IPS-15b (cell line): ENCODE measurements around the gene OSBPL1A.
"Not testable (repeated sequence)": the region's sequence is repeated elsewhere in the genome, so short reads cannot be mapped to it uniquely, and the experiment has no call there.

Experiments
- H3K27me3 ChIP-seq: one replicate; pipeline ENCODE4 v1.6.1; 2013; ENCODE audit warnings: low read length; ENCODE audit not compliant: control insufficient read depth, insufficient read depth
- H3K36me3 ChIP-seq: one replicate; pipeline ENCODE4 v1.6.1; 2013; ENCODE audit warnings: low read length; ENCODE audit not compliant: control insufficient read depth, insufficient read depth
- H3K4me1 ChIP-seq: one replicate; pipeline ENCODE4 v1.6.1; 2013; ENCODE audit warnings: mild to moderate bottlenecking, low read length; ENCODE audit not compliant: control insufficient read depth, insufficient read depth
- H3K4me3 ChIP-seq: one replicate; pipeline ENCODE4 v1.5.1; 2013; ENCODE audit warnings: low read depth, low read length
- H3K9ac ChIP-seq: one replicate; pipeline ENCODE4 v1.6.1; 2013; ENCODE audit warnings: low read depth, mild to moderate bottlenecking, low read length
- H3K9me3 ChIP-seq: one replicate; pipeline ENCODE4 v1.6.1; 2013; ENCODE audit warnings: mild to moderate bottlenecking, low read length; ENCODE audit not compliant: control insufficient read depth, insufficient read depth

Gene OSBPL1A

GRCh38 chr18:24396082-24396633 is 1.5 kb downstream of the OSBPL1A start:
- H3K27me3 ChIP-seq, result no peaks in the 10 kb centered on the region
- H3K9me3 ChIP-seq, result no peaks in the 10 kb centered on the region
- H3K36me3 ChIP-seq, result no peaks in the 10 kb centered on the region
- peak overlapping the region; percentile 91 for H3K9ac ChIP-seq
- H3K4me3 ChIP-seq, result peak overlapping the region; percentile 99
- peaks cover 25% of the 10 kb centered on the region for H3K4me1 ChIP-seq

DNA sequence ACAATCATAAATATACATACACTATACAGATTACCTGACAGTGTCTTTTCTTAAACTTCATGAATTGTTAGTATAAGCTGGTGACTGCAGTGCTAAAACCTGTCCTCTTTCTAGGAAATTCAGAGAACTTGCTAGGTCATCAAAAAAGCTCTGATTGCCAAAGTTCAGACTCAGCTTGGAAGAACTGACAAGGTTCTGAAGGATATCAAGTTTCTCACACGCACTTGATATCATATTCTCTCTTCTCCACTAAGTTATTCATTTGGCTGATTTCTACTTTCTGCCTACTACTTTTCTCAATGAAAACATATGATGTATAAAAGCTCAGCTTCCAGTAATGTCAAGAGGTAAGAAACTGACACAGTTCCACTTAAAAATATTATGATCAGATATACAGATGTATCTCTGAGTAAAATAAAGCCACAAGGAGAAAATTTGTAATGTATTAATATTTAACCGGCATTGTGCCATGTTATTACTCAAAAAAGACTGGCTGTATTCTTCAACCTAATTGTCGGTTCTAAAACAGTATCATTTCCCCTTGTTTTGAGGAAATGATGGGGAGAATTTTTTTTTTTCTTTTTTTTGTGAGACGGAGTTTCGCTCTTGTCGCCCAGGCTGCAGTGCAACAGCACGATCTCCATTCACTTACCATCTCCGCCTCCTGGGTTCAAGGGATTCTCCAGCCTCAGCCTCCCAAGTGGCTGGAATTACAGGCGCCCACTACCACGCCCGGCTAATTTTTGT is 2.4 kb downstream of the OSBPL1A start:
- Histone ChIP-seq H3K9me3 (no peaks in the 10 kb centered on the region), H3K4me3 (no peak overlapping the region), H3K4me1 (peaks cover 18% of the 10 kb centered on the region), H3K36me3 (no peaks in the 10 kb centered on the region), H3K27me3 (no peaks in the 10 kb centered on the region), H3K9ac (no peak overlapping the region)

GRCh38 chr18:24388957-24389356 is 8.7 kb downstream of the OSBPL1A start:
- Histone ChIP-seq H3K4me1 (no peaks in the 10 kb centered on the region), H3K36me3 (no peaks in the 10 kb centered on the region), H3K9ac (no peak overlapping the region), H3K27me3 (no peaks in the 10 kb centered on the region), H3K4me3 (no peak overlapping the region), H3K9me3 (no peaks in the 10 kb centered on the region)

- no peak overlapping the region for H3K4me3 ChIP-seq
- no peak overlapping the region for H3K9ac ChIP-seq
- H3K36me3 ChIP-seq, result no peaks in the 10 kb centered on the region
- H3K27me3 ChIP-seq, result no peaks in the 10 kb centered on the region
- no peaks in the 10 kb centered on the region for H3K9me3 ChIP-seq
- no peaks in the 10 kb centered on the region for H3K4me1 ChIP-seq
Observed at GRCh38 chr18:24386681-24387080, 10.9 kb downstream of the OSBPL1A start.

DNA sequence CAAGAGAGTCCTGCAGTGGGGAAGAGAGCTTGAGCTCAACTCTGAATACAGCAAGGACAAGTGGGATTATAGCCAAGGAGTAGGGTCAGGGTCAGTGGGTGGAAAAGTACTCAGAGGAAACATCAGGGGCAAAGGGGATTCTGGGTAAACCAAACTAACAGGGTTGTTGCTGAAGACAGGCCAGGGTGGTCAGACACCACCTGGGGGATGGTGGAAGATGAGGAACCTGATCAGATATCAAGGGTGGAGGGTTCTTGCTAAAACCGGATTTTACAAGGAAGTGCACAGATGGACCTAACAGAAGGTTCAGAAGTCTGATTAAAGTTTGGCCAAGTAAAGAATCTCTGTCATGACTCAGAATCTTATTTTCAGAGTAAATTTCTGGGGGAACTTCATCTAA is 16.5 kb downstream of the OSBPL1A start:
- Histone ChIP-seq H3K9me3 (no peaks in the 10 kb centered on the region), H3K4me3 (no peak overlapping the region), H3K27me3 (no peaks in the 10 kb centered on the region), H3K4me1 (peaks cover 20% of the 10 kb centered on the region), H3K9ac (no peak overlapping the region), H3K36me3 (no peaks in the 10 kb centered on the region)

DNA sequence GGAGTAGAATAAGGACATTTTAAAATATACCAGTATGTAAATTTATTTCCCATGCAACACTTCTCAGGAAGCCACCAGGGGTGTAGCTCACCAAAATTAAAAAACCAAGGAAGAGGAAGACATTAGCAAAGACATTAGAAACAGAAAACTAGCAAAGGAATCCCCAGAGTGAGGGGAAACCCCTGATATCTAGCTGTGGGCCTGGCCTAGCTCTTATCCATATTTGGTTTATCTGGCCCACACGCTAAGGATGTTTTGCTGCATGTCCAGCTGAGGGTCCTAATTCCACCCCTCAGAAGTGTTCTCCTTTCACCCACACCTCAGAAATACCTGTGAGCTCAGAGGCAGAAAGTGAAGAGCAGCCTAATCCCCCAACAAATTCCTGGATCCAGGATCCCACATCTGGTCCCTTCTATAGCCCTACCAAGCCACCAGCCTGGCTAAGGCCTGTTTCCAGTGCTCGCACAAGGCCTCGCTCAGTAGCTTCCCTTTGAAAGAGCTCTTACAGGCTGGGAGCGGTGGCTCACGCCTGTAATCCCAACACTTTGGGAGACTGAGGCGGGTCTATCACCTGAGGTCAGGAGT is 17.4 kb downstream of the OSBPL1A start:
- no peak overlapping the region for H3K9ac ChIP-seq
- H3K4me3 ChIP-seq, result no peak overlapping the region
- no peaks in the 10 kb centered on the region for H3K27me3 ChIP-seq
- no peaks in the 10 kb centered on the region for H3K36me3 ChIP-seq
- H3K4me1 ChIP-seq, result peaks cover 20% of the 10 kb centered on the region
- H3K9me3 ChIP-seq, result no peaks in the 10 kb centered on the region

- Histone ChIP-seq H3K9ac (no peak overlapping the region), H3K9me3 (no peaks in the 10 kb centered on the region), H3K36me3 (no peaks in the 10 kb centered on the region), H3K4me3 (no peak overlapping the region), H3K4me1 (peaks cover 23% of the 10 kb centered on the region), H3K27me3 (no peaks in the 10 kb centered on the region)
Observed at GRCh38 chr18:24378598-24378997, 19.0 kb downstream of the OSBPL1A start.

DNA sequence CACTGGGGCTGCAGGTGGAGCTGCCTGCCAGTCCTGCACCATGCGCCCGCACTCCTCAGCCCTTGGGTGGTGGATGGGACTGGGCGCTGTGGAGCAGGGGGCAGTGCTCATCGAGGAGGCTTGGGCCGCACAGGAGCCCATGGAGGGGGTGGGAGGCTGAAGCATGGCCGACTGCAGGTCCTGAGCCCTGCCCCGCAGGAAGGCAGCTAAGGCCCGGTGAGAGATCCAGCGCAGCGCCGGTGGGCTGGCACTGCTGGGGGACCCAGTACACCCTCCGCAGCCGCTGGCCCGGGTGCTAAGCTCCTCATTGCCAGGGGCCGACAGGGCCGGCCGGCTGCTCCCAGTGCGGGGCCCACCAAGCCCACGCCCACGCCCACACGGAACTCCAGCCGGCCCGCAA is 21.1 kb downstream of the OSBPL1A start:
- not testable (repeated sequence) for H3K9me3 ChIP-seq, H3K36me3 ChIP-seq, H3K4me3 ChIP-seq, H3K9ac ChIP-seq, H3K27me3 ChIP-seq
- H3K4me1 ChIP-seq, result peaks cover 26% of the 10 kb centered on the region

DNA sequence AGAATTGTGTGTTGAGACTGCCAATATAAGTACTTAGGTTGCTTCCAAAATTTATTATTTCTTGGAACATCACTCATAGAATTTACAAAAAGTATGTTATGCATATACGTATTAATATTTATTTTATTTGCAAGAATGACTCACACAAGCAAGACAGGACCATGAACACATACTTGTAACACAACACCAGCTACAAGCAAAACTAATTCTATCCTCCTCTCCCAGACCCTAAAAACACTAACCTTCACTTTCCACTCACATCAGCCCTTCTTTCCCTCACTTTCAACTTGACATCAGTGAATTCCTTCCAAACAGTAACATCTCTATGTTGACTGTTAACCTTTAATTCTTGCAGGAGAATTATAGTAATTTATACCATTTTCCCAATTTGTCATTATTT is 24.3 kb downstream of the OSBPL1A start:
- Histone ChIP-seq H3K4me3 (no peak overlapping the region), H3K4me1 (peaks cover 16% of the 10 kb centered on the region), H3K9me3 (no peaks in the 10 kb centered on the region), H3K27me3 (no peaks in the 10 kb centered on the region), H3K36me3 (peaks cover 3% of the 10 kb centered on the region), H3K9ac (no peak overlapping the region)

GRCh38 chr18:24372279-24372872 is 25.2 kb downstream of the OSBPL1A start:
- Histone ChIP-seq H3K9me3 (no peaks in the 10 kb centered on the region), H3K36me3 (peaks cover 3% of the 10 kb centered on the region), H3K4me1 (peaks cover 9% of the 10 kb centered on the region)

DNA sequence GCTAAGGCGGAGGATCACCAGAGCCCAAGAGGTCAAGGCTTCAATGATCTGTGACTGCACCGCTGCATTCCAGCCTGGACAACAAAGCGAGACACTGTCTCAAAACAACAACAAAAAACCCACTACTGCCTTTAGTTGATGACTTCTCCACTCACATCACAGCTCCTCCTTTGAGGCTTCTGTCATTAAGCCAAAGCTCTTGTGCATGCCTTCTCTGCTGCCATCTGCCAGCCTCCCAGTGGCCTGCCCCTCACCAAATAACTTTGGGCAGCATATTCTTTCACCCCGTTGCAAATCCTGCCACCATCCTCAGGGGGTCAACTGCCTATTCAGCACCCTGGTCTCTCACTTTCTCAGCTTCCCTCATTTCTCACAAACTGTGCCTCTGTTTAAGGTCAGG is 27.5 kb downstream of the OSBPL1A start:
- no peak overlapping the region for H3K4me3 ChIP-seq
- peaks cover 6% of the 10 kb centered on the region for H3K4me1 ChIP-seq
- H3K9me3 ChIP-seq, result no peaks in the 10 kb centered on the region
- H3K36me3 ChIP-seq, result peaks cover 9% of the 10 kb centered on the region
- H3K27me3 ChIP-seq, result no peaks in the 10 kb centered on the region
- no peak overlapping the region for H3K9ac ChIP-seq

More at GRCh38 chr18:24372279-24372872, 25.2 kb downstream of the OSBPL1A start:
- Histone ChIP-seq H3K4me3 (no peak overlapping the region), H3K27me3 (no peaks in the 10 kb centered on the region), H3K9ac (no peak overlapping the region)

GRCh38 chr18:24369426-24369825 is 28.2 kb downstream of the OSBPL1A start:
- no peaks in the 10 kb centered on the region for H3K9me3 ChIP-seq
- H3K27me3 ChIP-seq, result no peaks in the 10 kb centered on the region
- peaks cover 6% of the 10 kb centered on the region for H3K4me1 ChIP-seq
- no peak overlapping the region for H3K4me3 ChIP-seq
- H3K36me3 ChIP-seq, result peaks cover 9% of the 10 kb centered on the region
- H3K9ac ChIP-seq, result no peak overlapping the region
